ENCODE data around the gene ZNF579. TPM values are rescaled to one million over a fixed set of nuclear protein-coding genes. Genes with fewer than 3 reads are reported as not detected.

The ZNF579 gene
- total RNA-seq, 1 experiment from 2014 or later: 12.6 TPM

GRCh38 chr19:55613930-55614710 is 33.5 kb upstream of the ZNF579 start:
- no TSS peak for BruUV-seq (replicated peaks)
- H3K27ac Mint-ChIP-seq (ENCODE audit: low read depth, unreplicated experiment): no peak overlapping the region
- ChIA-PET POLR2A (no interaction called here), CTCF (no interaction called here)
- DNase-seq (ENCODE audit: unreplicated experiment): no peak
- no peaks in the 10 kb centered on the region for H3K9me3 Mint-ChIP-seq (ENCODE audit: unreplicated experiment)
- no peak for TF ChIP-seq CTCF (IDR thresholded peaks at IDR 0.05; ENCODE audit: unreplicated experiment)
- intact Hi-C loops (cut with micrococcal nuclease): no loop called here
- H3K4me1 Mint-ChIP-seq (ENCODE audit: insufficient read depth, unreplicated experiment): no peaks in the 10 kb centered on the region
- no peak overlapping the region for H3K4me3 Mint-ChIP-seq (ENCODE audit: unreplicated experiment)
- H3K36me3 Mint-ChIP-seq (ENCODE audit: insufficient read depth, unreplicated experiment): peaks cover 20% of the 10 kb centered on the region
- H3K27me3 Mint-ChIP-seq (ENCODE audit: insufficient read depth, unreplicated experiment): no peaks in the 10 kb centered on the region

GRCh38 chr19:55613396-55613795 is 32.7 kb upstream of the ZNF579 start:
- DNase-seq (ENCODE audit: unreplicated experiment): no peak
- Mint-ChIP-seq H3K27me3 (ENCODE audit: insufficient read depth, unreplicated experiment) (no peaks in the 10 kb centered on the region), H3K27ac (ENCODE audit: low read depth, unreplicated experiment) (no peak overlapping the region), H3K4me1 (ENCODE audit: insufficient read depth, unreplicated experiment) (no peaks in the 10 kb centered on the region), H3K36me3 (ENCODE audit: insufficient read depth, unreplicated experiment) (peaks cover 26% of the 10 kb centered on the region), H3K9me3 (ENCODE audit: unreplicated experiment) (no peaks in the 10 kb centered on the region), H3K4me3 (ENCODE audit: unreplicated experiment) (no peak overlapping the region)
- intact Hi-C loops (cut with micrococcal nuclease): no loop called here
- no peak for TF ChIP-seq CTCF (IDR thresholded peaks at IDR 0.05; ENCODE audit: unreplicated experiment)
- ChIA-PET POLR2A (interaction anchor here (1.0 kb wide), 1 partner anchor 13 kb away, joined by 3 read pairs; no protein-coding TSS in a partner anchor), CTCF (no interaction called here)
- no TSS peak for BruUV-seq (replicated peaks)

GRCh38 chr19:55611983-55612645 is 31.5 kb upstream of the ZNF579 start:
- CTCF ChIA-PET: interaction anchor here (0.6 to 2.0 kb wide), 3 partner anchors 13 to 107 kb away, joined by 3 to 4 read pairs (median 4); partner anchors contain the start of gene FIZ1
- no peaks in the 10 kb centered on the region for H3K27me3 Mint-ChIP-seq (ENCODE audit: insufficient read depth, unreplicated experiment)
- POLR2A ChIA-PET: interaction anchor here (0.6 to 1.1 kb wide), 2 partner anchors 8 to 16 kb away, joined by 3 read pairs; no protein-coding TSS in a partner anchor
- peaks cover 22% of the 10 kb centered on the region for H3K36me3 Mint-ChIP-seq (ENCODE audit: insufficient read depth, unreplicated experiment)
- BruUV-seq (replicated peaks): no TSS peak
- DNase-seq (ENCODE audit: unreplicated experiment): no peak
- TF ChIP-seq CTCF (IDR thresholded peaks at IDR 0.05; ENCODE audit: unreplicated experiment): no peak
- H3K9me3 Mint-ChIP-seq (ENCODE audit: unreplicated experiment): no peaks in the 10 kb centered on the region
- H3K4me3 Mint-ChIP-seq (ENCODE audit: unreplicated experiment): no peak overlapping the region
- no peak overlapping the region for H3K27ac Mint-ChIP-seq (ENCODE audit: low read depth, unreplicated experiment)
- H3K4me1 Mint-ChIP-seq (ENCODE audit: insufficient read depth, unreplicated experiment): peaks cover 9% of the 10 kb centered on the region
- intact Hi-C loops (cut with micrococcal nuclease): no loop called here

- no peak for TF ChIP-seq CTCF (IDR thresholded peaks at IDR 0.05; ENCODE audit: unreplicated experiment)
- intact Hi-C loops (cut with micrococcal nuclease): no loop called here
- CTCF ChIA-PET: interaction anchor here (0.6 to 2.0 kb wide), 4 partner anchors 12 to 1130 kb away, joined by 3 to 4 read pairs (median 4); partner anchors contain the start of gene FIZ1
- BruUV-seq (replicated peaks): no TSS peak
- Mint-ChIP-seq H3K4me3 (ENCODE audit: unreplicated experiment) (no peak overlapping the region), H3K27me3 (ENCODE audit: insufficient read depth, unreplicated experiment) (no peaks in the 10 kb centered on the region), H3K9me3 (ENCODE audit: unreplicated experiment) (no peaks in the 10 kb centered on the region), H3K36me3 (ENCODE audit: insufficient read depth, unreplicated experiment) (peaks cover 27% of the 10 kb centered on the region), H3K4me1 (ENCODE audit: insufficient read depth, unreplicated experiment) (peaks cover 16% of the 10 kb centered on the region), H3K27ac (ENCODE audit: low read depth, unreplicated experiment) (no peak overlapping the region)
- DNase-seq (ENCODE audit: unreplicated experiment): no peak
- POLR2A ChIA-PET: interaction anchor here (1.1 kb wide), 1 partner anchor 17 kb away, joined by 3 read pairs; no protein-coding TSS in a partner anchor
These were observed 30.8 kb upstream of the ZNF579 start for GRCh38 chr19:55611300-55611982.
